CD14-positive monocyte (primary cell): ENCODE results near the gene STXBP6. TPM values are rescaled to one million over a fixed set of nuclear protein-coding genes. Genes with fewer than 3 reads are reported as not detected.
A peak's percentile ranks its signal among the peaks of the same experiment; 100 is the strongest.

Experiments
- DNase-seq, 3 donors: peaks; one replicate each; pipeline ENCODE4 v3.0.0-alpha.2; 2011 to 2022
- H2AFZ ChIP-seq: 2 replicates; pipeline ENCODE4 v1.6.0; 2012; ENCODE audit warnings: mild to moderate bottlenecking, low read depth, low read length, inconsistent platforms; ENCODE audit not compliant: insufficient read depth, poor library complexity, severe bottlenecking
- H3K27ac ChIP-seq, 2 donors: 1 replicate in 1 of 2; 2 replicates in 1 of 2; pipeline ENCODE4 v1.5.1; 2012 to 2013; ENCODE audit warnings: low read length in 2 of 2, control low read depth in 1 of 2, inconsistent platforms in 1 of 2, low read depth in 1 of 2, mild to moderate bottlenecking in 1 of 2
- H3K27me3 ChIP-seq, 2 donors: one replicate each; pipeline versions ENCODE4 v1.6.0 to v1.6.1; 2011 to 2013; ENCODE audit warnings: low read length in 2 of 2; ENCODE audit not compliant: control insufficient read depth in 2 of 2, insufficient read depth in 2 of 2
- H3K36me3 ChIP-seq, 2 donors: replicated peaks in 1 of 2; 1 replicate in 1 of 2; 2 replicates in 1 of 2; pipeline versions ENCODE4 v1.5.1 to v1.6.1; 2012 to 2013; ENCODE audit warnings: low read length in 2 of 2, control low read depth in 1 of 2, inconsistent platforms in 1 of 2, mild to moderate bottlenecking in 1 of 2; ENCODE audit not compliant: insufficient read depth in 2 of 2, control insufficient read depth in 1 of 2
- H3K4me1 ChIP-seq, 2 donors: 1 replicate in 1 of 2; 2 replicates in 1 of 2; pipeline versions ENCODE4 v1.5.1 to v1.6.1; 2012 to 2013; ENCODE audit warnings: low read length in 2 of 2, control low read depth in 1 of 2, inconsistent platforms in 1 of 2, mild to moderate bottlenecking in 1 of 2, moderate library complexity in 1 of 2; ENCODE audit not compliant: insufficient read depth in 2 of 2, control insufficient read depth in 1 of 2
- H3K4me2 ChIP-seq: replicated peaks from 2 replicates; pipeline ENCODE3; 2012; ENCODE audit warnings: low read length, moderate library complexity, mild to moderate bottlenecking; ENCODE audit not compliant: poor library complexity, severe bottlenecking; ENCODE audit errors: extremely low read depth
- H3K4me3 ChIP-seq, 3 experiments: fragments of 200-600 bp in 1 of 3; sonication (generic) in 1 of 3; replicated peaks in 1 of 3; 1 replicate in 2 of 3; 2 replicates in 1 of 3; pipeline ENCODE4 v1.5.1; 2011 to 2013; ENCODE audit warnings: low read length in 3 of 3, mild to moderate bottlenecking in 3 of 3, control low read depth in 2 of 3, low read depth in 2 of 3, inconsistent platforms in 1 of 3, moderate library complexity in 1 of 3
- H3K79me2 ChIP-seq: 2 replicates; pipeline ENCODE4 v1.6.0; 2012; ENCODE audit warnings: mild to moderate bottlenecking, control low read depth, inconsistent platforms, low read length, moderate library complexity; ENCODE audit not compliant: insufficient read depth
- H3K9ac ChIP-seq: 2 replicates; pipeline ENCODE4 v1.6.0; 2017; ENCODE audit warnings: low read length, mild to moderate bottlenecking; ENCODE audit not compliant: insufficient read depth, poor library complexity, severe bottlenecking
- H3K9me3 ChIP-seq, 2 donors: replicated peaks in 1 of 2; 1 replicate in 1 of 2; 2 replicates in 1 of 2; pipeline versions ENCODE4 v1.5.1 to v1.6.1; 2012 to 2013; ENCODE audit warnings: low read length in 2 of 2, control low read depth in 1 of 2; ENCODE audit not compliant: control insufficient read depth in 1 of 2, insufficient read depth in 1 of 2
- H4K20me1 ChIP-seq: 2 replicates; pipeline ENCODE4 v1.6.0; 2012; ENCODE audit warnings: mild to moderate bottlenecking, low read length, control low read depth, moderate library complexity; ENCODE audit not compliant: insufficient read depth
- H3K27ac Mint-ChIP-seq, 7 donors: one replicate each; pipeline ENCODE4 v1.8.0; 2020; ENCODE audit warnings: mild to moderate bottlenecking in 7 of 7, mixed read lengths in 7 of 7, moderate library complexity in 6 of 7, inconsistent platforms in 2 of 7
- H3K27me3 Mint-ChIP-seq, 3 donors: one replicate each; pipeline ENCODE4 v1.8.0; 2021 to 2022; ENCODE audit warnings: low read depth in 3 of 3, mild to moderate bottlenecking in 3 of 3, mixed read lengths in 3 of 3, moderate library complexity in 3 of 3, inconsistent platforms in 1 of 3
- H3K36me3 Mint-ChIP-seq, 2 donors: one replicate each; pipeline ENCODE4 v1.8.0; 2020; ENCODE audit warnings: mixed read lengths in 2 of 2, inconsistent platforms in 1 of 2, mild to moderate bottlenecking in 1 of 2
- H3K4me1 Mint-ChIP-seq: one replicate; pipeline ENCODE4 v1.8.0; 2020; ENCODE audit warnings: mild to moderate bottlenecking, mixed read lengths
- H3K4me3 Mint-ChIP-seq, 2 donors: one replicate each; pipeline ENCODE4 v1.8.0; 2020; ENCODE audit warnings: mild to moderate bottlenecking in 2 of 2, mixed read lengths in 2 of 2, moderate library complexity in 1 of 2
- H3K9me3 Mint-ChIP-seq, 7 donors: one replicate each; pipeline ENCODE4 v1.8.0; 2020 to 2022; ENCODE audit warnings: mixed read lengths in 7 of 7, mild to moderate bottlenecking in 6 of 7, moderate library complexity in 6 of 7, inconsistent platforms in 2 of 7
- CTCF ChIP-seq: fragments of 200-600 bp; IDR thresholded peaks from one replicate; pipeline ENCODE4 v1.8.0; 2022; ENCODE audit warnings: antibody characterized with exemption, mild to moderate bottlenecking
- WGBS: methylation state at CpG from one replicate; pipeline ENCODE4 v1.1.5; 2013; ENCODE audit warnings: missing lambda C conversion rate; ENCODE audit not compliant: insufficient coverage; 5-methylcytosine and 5-hydroxymethylcytosine counted together
- intact Hi-C, 2 donors: fragments of 100-400 bp; cut with micrococcal nuclease; formaldehyde crosslinking; loops; one replicate each; pipeline versions ENCODE4 v1.15.0 to v1.15.1; 2023
- polyA plus RNA-seq, 3 donors: library from polyadenylated mRNA; depleted of rRNA in 1 of 3; unstranded in 2 of 3; stranded (reverse) in 1 of 3; fragments of 300-500 nt in 2 of 3; fragments of >200 nt in 1 of 3; fragmentation: Illumina TruSeq in 2 of 3; gene quantifications; 1 replicate in 2 of 3; 2 replicates in 1 of 3; pipeline ENCODE4 v1.2.3, GENCODE V29; 2012 to 2021

STXBP6 gene
- polyA plus RNA-seq, 3 donors: 0.05 to 0.25 (median 0.08) TPM

GRCh38 chr14:24818058-24818822, 231.7 kb downstream of the STXBP6 start:
- Histone ChIP-seq H3K9ac (no peak overlapping the region), H3K79me2 (no peaks in the 10 kb centered on the region), H3K27me3 (peaks cover 0 to 3% of the 10 kb centered on the region in 2 donors), H3K4me1 (no peaks in the 10 kb centered on the region), H2AFZ (no peak overlapping the region), H3K4me3 (no peak overlapping the region), H3K36me3 (no peaks in the 10 kb centered on the region), H3K27ac (no peak overlapping the region), H3K4me2 (no peak overlapping the region), H4K20me1 (no peaks in the 10 kb centered on the region), H3K9me3 (no peaks in the 10 kb centered on the region)
- intact Hi-C loops: no loop called here
- no peak overlapping the region for H3K4me3 Mint-ChIP-seq
- WGBS: 58% methylated on average over 13 of the region's 15 CpGs
- H3K4me1 Mint-ChIP-seq: no peaks in the 10 kb centered on the region
- H3K9me3 Mint-ChIP-seq: peaks cover 0 to 2% (median 0%) of the 10 kb centered on the region in 7 donors
- H3K36me3 Mint-ChIP-seq: no peaks in the 10 kb centered on the region
- peak overlapping the region in 1 of 7 donors; percentile 22 for H3K27ac Mint-ChIP-seq
- H3K27me3 Mint-ChIP-seq: peaks cover 3 to 5% (median 4%) of the 10 kb centered on the region in 3 donors
- no peak for TF ChIP-seq CTCF
- DNase-seq: no peak

GRCh38 chr14:24817212-24818057, 232.5 kb downstream of the STXBP6 start:
- Histone ChIP-seq H2AFZ (no peak overlapping the region), H4K20me1 (no peaks in the 10 kb centered on the region), H3K27ac (no peak overlapping the region), H3K9me3 (no peaks in the 10 kb centered on the region), H3K4me3 (no peak overlapping the region), H3K9ac (no peak overlapping the region), H3K4me2 (no peak overlapping the region), H3K4me1 (no peaks in the 10 kb centered on the region), H3K27me3 (peaks cover 0 to 2% of the 10 kb centered on the region in 2 donors), H3K79me2 (no peaks in the 10 kb centered on the region), H3K36me3 (no peaks in the 10 kb centered on the region)
- H3K9me3 Mint-ChIP-seq: peaks cover 0 to 2% (median 0%) of the 10 kb centered on the region in 7 donors
- peaks cover 3 to 5% (median 4%) of the 10 kb centered on the region in 3 donors for H3K27me3 Mint-ChIP-seq
- no peaks in the 10 kb centered on the region for H3K36me3 Mint-ChIP-seq
- TF ChIP-seq CTCF: no peak
- 49% methylated on average over 7 of the region's 11 CpGs for WGBS
- no peaks in the 10 kb centered on the region for H3K4me1 Mint-ChIP-seq
- no peak for DNase-seq
- H3K4me3 Mint-ChIP-seq: no peak overlapping the region
- intact Hi-C loops: no loop called here
- H3K27ac Mint-ChIP-seq: no peak overlapping the region
